Activated CD4-positive, alpha-beta T cell treated with anti-CD3 and anti-CD28 coated beads, Interleukin-2, Interleukin-4, amounts not matched to agents 100 ng/mL and 50 ng/mL, durations not matched to agents 16 hours and 8 hours (primary cell): ENCODE measurements around the gene TMEM190.
A peak's percentile ranks its signal among the peaks of the same experiment; 100 is the strongest.
"Not testable (repeated sequence)": the region's sequence is repeated elsewhere in the genome, so short reads cannot be mapped to it uniquely, and the experiment has no call there.

ENCODE experiments used
- DNase-seq: peaks from one replicate; pipeline ENCODE4 v3.0.0-alpha.2; 2020; ENCODE audit warnings: low spot score

TMEM190 gene

GRCh38 chr19:55391702-55392615 lies 15.3 kb downstream of the TMEM190 start:
- DNase-seq = no peak

DNA sequence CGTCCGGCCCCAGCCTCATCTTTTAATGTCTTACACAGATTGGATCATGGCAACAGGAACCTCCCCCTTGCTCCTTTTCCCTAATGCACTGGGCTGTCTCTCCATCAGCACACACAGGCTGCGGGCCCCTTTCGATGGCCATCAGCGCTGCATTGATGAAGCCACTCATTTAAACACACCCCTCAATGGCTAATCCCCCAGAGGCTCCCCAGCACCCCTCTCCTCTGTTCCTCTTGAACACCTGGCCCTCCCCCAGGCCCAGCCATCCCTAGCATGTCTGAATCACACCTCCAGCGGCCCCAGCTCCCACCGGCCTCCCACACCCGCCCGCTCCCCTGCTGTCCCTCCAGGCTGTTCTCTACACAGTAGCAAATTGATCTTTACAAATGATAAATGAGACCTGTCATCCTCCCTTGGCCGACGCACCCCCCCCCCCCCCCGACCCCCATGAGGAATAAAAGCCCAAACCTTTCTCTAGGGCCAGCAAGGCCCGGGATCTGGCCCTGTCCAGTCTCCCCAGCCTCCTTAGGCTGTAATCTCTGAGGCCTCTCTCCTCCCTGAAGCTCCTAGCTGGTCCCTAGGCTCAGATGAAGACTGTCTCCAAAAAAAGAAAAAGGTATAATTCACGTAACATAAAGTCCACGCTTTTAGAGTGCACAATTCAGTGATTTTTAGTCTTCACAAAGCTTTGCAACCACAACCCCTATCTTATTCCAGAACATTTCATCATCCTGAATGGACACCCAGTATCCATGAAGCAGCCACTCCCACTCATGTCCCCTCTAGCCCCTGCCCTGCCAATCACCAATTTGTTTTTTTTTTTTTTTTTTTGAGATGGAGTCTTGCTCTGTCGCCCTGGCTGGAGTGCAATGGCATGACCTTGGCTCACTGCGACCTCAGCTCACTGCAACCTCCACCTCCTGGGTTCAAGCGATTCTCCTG lies 16.5 kb downstream of the TMEM190 start:
- no peak for DNase-seq

- peak; percentile 62 for DNase-seq
These were observed 21.7 kb downstream of the TMEM190 start for GRCh38 chr19:55398200-55398925.

DNA sequence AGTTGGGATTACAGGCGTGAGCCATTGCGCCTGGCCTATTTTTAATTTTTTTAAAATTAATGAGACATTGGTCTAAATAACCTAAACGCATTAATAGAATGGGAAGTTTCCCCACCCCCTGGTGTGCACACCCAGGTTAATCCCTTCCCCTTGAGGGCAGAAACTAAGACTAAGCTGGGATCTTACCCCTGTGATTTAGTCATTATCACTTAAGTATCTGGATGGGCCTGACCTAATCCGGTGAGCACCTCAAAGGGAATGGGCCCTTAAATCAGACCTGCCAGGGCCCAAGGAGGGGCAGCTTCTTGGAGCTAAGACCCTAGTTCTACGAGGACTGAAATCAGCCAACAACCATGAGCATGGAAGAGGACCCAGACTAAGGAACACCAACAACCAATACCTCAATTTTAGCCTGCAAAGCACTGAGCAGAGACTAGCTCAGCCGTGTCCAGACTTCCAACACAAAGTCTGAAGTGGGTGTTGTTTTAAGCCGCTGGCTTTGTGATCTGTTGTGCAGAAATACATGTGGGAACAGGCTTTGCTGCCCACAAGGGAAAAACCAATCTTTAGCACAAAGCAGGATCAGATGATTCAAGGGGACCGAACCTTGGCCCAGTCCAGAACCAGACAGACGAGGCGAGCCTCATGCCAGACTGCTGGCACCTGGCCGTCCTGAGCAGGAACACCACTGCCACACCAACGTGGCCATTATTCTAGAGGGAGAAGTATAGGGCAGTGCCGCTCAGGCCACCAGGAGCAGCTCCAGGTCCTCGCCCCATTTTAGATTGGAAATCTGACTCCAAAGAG lies 23.9 kb downstream of the TMEM190 start:
- DNase-seq = no peak

GRCh38 chr19:55401390-55401789 lies 24.8 kb downstream of the TMEM190 start:
- not testable (repeated sequence) for DNase-seq

- no peak for DNase-seq
These were observed 25.9 kb downstream of the TMEM190 start for GRCh38 chr19:55402509-55402908.

GRCh38 chr19:55405638-55406037 lies 29.0 kb downstream of the TMEM190 start:
- no peak for DNase-seq

- DNase-seq = no peak
These were observed 29.6 kb downstream of the TMEM190 start for GRCh38 chr19:55406091-55406825.

- peak; percentile 25 for DNase-seq
These were observed 30.4 kb downstream of the TMEM190 start for GRCh38 chr19:55406826-55407549.

GRCh38 chr19:55407550-55407799 lies 30.8 kb downstream of the TMEM190 start, which contains the start of gene UBE2S:
TSS of gene UBE2S (minus strand) at chr19:55407788. CDS start at chr19:55407589, 199 bp downstream.
- not testable (repeated sequence) for DNase-seq

- peak; percentile 98 for DNase-seq
These were observed 31.3 kb downstream of the TMEM190 start for GRCh38 chr19:55407800-55408532.

GRCh38 chr19:55408533-55408872 lies 31.9 kb downstream of the TMEM190 start:
- no peak for DNase-seq

DNA sequence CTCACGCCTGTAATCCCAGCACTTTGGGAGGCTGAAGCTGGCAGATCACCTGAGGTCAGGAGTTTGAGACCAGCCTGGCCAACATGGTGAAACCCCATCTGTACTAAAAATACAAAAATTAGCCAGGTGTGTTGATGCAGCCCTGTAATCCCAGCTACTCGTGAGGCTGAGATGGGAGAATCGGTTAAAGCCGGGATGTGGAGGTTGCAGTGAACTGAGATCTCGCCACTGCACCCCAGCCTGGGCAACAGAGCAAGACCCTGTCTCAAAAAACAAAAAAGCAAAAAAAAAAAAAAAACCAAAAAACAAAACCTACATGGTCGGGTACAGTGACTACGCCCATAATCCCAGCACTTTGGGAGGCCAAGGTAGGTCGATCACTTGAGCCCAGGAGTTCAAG lies 32.6 kb downstream of the TMEM190 start:
- not testable (repeated sequence) for DNase-seq

GRCh38 chr19:55410168-55410567 lies 33.5 kb downstream of the TMEM190 start:
- DNase-seq = no peak

DNA sequence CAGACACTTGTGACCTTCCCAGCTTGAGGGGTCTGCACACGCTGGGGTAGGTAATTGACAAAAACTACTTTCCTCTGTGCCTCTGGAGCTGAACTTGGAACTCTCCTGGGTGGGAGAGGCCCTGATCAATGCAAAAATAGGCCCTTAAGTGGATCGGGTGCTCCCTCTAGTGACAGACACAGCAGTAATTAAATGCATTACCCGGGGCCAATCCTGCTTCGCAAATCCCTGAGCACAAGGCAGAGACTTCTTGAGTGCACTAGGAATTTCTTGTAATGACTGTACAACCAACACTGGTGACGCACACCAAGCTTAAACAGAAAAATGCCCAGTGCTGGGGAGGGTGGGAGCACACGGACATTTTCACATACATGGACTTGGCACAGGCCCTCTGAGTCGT lies 41.6 kb downstream of the TMEM190 start:
- DNase-seq = peak; percentile 57

GRCh38 chr19:55419103-55419502 lies 42.5 kb downstream of the TMEM190 start:
- DNase-seq = no peak

DNA sequence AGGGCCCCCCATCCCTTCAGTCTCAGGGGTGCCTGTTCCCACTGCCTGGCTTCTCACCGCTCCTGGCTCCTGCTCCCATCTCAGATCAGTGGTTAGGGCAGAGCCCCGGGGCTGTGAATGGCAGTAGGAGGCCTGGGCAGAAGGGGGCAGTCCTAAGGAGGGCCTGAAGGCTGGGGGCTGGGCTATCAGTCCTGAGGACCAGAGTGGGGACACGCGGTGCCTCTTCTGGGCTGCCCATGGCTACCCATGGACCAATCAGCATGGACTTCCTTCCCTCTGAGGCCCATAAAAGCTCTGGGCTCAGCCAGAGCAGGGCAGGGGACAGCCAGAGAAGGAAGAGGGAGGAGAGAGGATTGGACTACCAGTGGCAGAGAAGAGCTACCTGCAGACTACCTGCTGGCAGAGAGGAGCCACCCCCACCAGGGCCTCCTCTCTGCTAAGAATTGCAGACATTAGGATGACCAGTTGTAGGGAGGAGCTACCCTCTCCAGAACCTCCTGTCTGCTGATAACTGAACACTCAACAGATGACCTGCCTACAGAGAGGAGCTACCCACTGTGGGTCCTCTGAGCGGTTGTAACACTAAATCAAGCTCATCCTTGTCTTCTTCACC lies 43.1 kb downstream of the TMEM190 start:
- no peak for DNase-seq

- DNase-seq = not testable (repeated sequence)
These were observed 44.7 kb downstream of the TMEM190 start for GRCh38 chr19:55421281-55421680.
